ENCODE data around the gene PTPRN2. TPM values are rescaled to one million over a fixed set of nuclear protein-coding genes. Genes with fewer than 3 reads are reported as not detected.

The PTPRN2 gene
- total RNA-seq, 2 experiments from 2014 or later = 0.46 to 0.51 TPM

- H3K9me3 Mint-ChIP-seq (ENCODE audit: low read depth) = no peaks in the 10 kb centered on the region
- CTCF ChIA-PET = interaction anchor here (0.5 to 0.8 kb wide), 2 partner anchors 33 to 531 kb away, joined by 3 read pairs; partner anchors contain the start of gene VIPR2
- intact Hi-C loops (cut with DNase I, micrococcal nuclease) = loop anchor here in 1 of 2 experiments (1.0 kb wide), 1 partner anchor 43 kb away; no protein-coding TSS in a partner anchor
- no peak for DNase-seq
- peaks cover 19% of the 10 kb centered on the region for H3K36me3 Mint-ChIP-seq (ENCODE audit: low read depth)
- H3K4me1 Mint-ChIP-seq = peaks cover 19% of the 10 kb centered on the region
- ATAC-seq = peak; percentile 67
- POLR2A ChIA-PET = no interaction called here
- no peak overlapping the region for H3K4me3 Mint-ChIP-seq
- H3K27me3 Mint-ChIP-seq = no peaks in the 10 kb centered on the region
- H3K27ac Mint-ChIP-seq = no peak overlapping the region
Observed at GRCh38 chr7:158613481-158613880, 25.9 kb upstream of the PTPRN2 start.

- Mint-ChIP-seq H3K36me3 (ENCODE audit: low read depth) (peaks cover 19% of the 10 kb centered on the region), H3K4me1 (peaks cover 19% of the 10 kb centered on the region), H3K27ac (no peak overlapping the region), H3K4me3 (no peak overlapping the region), H3K27me3 (no peaks in the 10 kb centered on the region), H3K9me3 (ENCODE audit: low read depth) (no peaks in the 10 kb centered on the region)
- intact Hi-C loops (cut with DNase I, micrococcal nuclease) = no loop called here
- ATAC-seq = no peak
- CTCF ChIA-PET = no interaction called here
- no peak for DNase-seq
- POLR2A ChIA-PET = no interaction called here
Observed at GRCh38 chr7:158612546-158612945, 24.9 kb upstream of the PTPRN2 start.

- intact Hi-C loops (cut with DNase I, micrococcal nuclease) = no loop called here
- ATAC-seq = no peak
- H3K27ac Mint-ChIP-seq = no peak overlapping the region
- H3K9me3 Mint-ChIP-seq (ENCODE audit: low read depth) = no peaks in the 10 kb centered on the region
- POLR2A ChIA-PET = no interaction called here
- no peaks in the 10 kb centered on the region for H3K27me3 Mint-ChIP-seq
- CTCF ChIA-PET = interaction anchor here (0.6 kb wide), 1 partner anchor 172 kb away, joined by 3 read pairs; no protein-coding TSS in a partner anchor
- no peak overlapping the region for H3K4me3 Mint-ChIP-seq
- DNase-seq = peak; percentile 15
- H3K4me1 Mint-ChIP-seq = peaks cover 19% of the 10 kb centered on the region
- peaks cover 21% of the 10 kb centered on the region for H3K36me3 Mint-ChIP-seq (ENCODE audit: low read depth)
Observed at GRCh38 chr7:158611541-158611940, 23.9 kb upstream of the PTPRN2 start.

- CTCF ChIA-PET = no interaction called here
- no peak overlapping the region for H3K27ac Mint-ChIP-seq
- no peak overlapping the region for H3K4me3 Mint-ChIP-seq
- ATAC-seq (no peak), DNase-seq (no peak)
- H3K4me1 Mint-ChIP-seq = peaks cover 19% of the 10 kb centered on the region
- POLR2A ChIA-PET = no interaction called here
- intact Hi-C loops (cut with DNase I, micrococcal nuclease) = no loop called here
- H3K9me3 Mint-ChIP-seq (ENCODE audit: low read depth) = no peaks in the 10 kb centered on the region
- H3K36me3 Mint-ChIP-seq (ENCODE audit: low read depth) = peaks cover 20% of the 10 kb centered on the region
- no peaks in the 10 kb centered on the region for H3K27me3 Mint-ChIP-seq
Observed at GRCh38 chr7:158609313-158609974, 21.8 kb upstream of the PTPRN2 start.

GRCh38 chr7:158607563-158607962 is 19.9 kb upstream of the PTPRN2 start:
- intact Hi-C loops (cut with DNase I, micrococcal nuclease) = no loop called here
- peaks cover 13% of the 10 kb centered on the region for H3K36me3 Mint-ChIP-seq (ENCODE audit: low read depth)
- peaks cover 16% of the 10 kb centered on the region for H3K4me1 Mint-ChIP-seq
- ChIA-PET POLR2A (no interaction called here), CTCF (no interaction called here)
- no peaks in the 10 kb centered on the region for H3K27me3 Mint-ChIP-seq
- H3K9me3 Mint-ChIP-seq (ENCODE audit: low read depth) = no peaks in the 10 kb centered on the region
- no peak overlapping the region for H3K4me3 Mint-ChIP-seq
- no peak for ATAC-seq
- no peak for DNase-seq
- H3K27ac Mint-ChIP-seq = no peak overlapping the region

- ATAC-seq (no peak), DNase-seq (no peak)
- Mint-ChIP-seq H3K9me3 (ENCODE audit: low read depth) (no peaks in the 10 kb centered on the region), H3K27ac (no peak overlapping the region), H3K27me3 (no peaks in the 10 kb centered on the region), H3K4me1 (peaks cover 13% of the 10 kb centered on the region), H3K36me3 (ENCODE audit: low read depth) (peaks cover 10% of the 10 kb centered on the region), H3K4me3 (no peak overlapping the region)
- ChIA-PET POLR2A (no interaction called here), CTCF (no interaction called here)
- intact Hi-C loops (cut with DNase I, micrococcal nuclease) = no loop called here
Observed at GRCh38 chr7:158606671-158607424, 19.2 kb upstream of the PTPRN2 start.

GRCh38 chr7:158606129-158606528 is 18.5 kb upstream of the PTPRN2 start:
- intact Hi-C loops (cut with DNase I, micrococcal nuclease) = no loop called here
- CTCF ChIA-PET = no interaction called here
- ATAC-seq (no peak), DNase-seq (no peak)
- H3K36me3 Mint-ChIP-seq (ENCODE audit: low read depth) = peaks cover 10% of the 10 kb centered on the region
- POLR2A ChIA-PET = no interaction called here
- no peaks in the 10 kb centered on the region for H3K9me3 Mint-ChIP-seq (ENCODE audit: low read depth)
- H3K27ac Mint-ChIP-seq = no peak overlapping the region
- peaks cover 9% of the 10 kb centered on the region for H3K4me1 Mint-ChIP-seq
- H3K27me3 Mint-ChIP-seq = no peaks in the 10 kb centered on the region
- no peak overlapping the region for H3K4me3 Mint-ChIP-seq

GRCh38 chr7:158603773-158604755 is 16.4 kb upstream of the PTPRN2 start:
- Mint-ChIP-seq H3K36me3 (ENCODE audit: low read depth) (peaks cover 4% of the 10 kb centered on the region), H3K27ac (no peak overlapping the region), H3K4me3 (no peak overlapping the region), H3K4me1 (peaks cover 9% of the 10 kb centered on the region), H3K27me3 (no peaks in the 10 kb centered on the region), H3K9me3 (ENCODE audit: low read depth) (no peaks in the 10 kb centered on the region)
- ATAC-seq = peak; percentile 23
- ChIA-PET POLR2A (interaction anchor here (0.6 kb wide), 1 partner anchor 22 kb away, joined by 8 read pairs; no protein-coding TSS in a partner anchor), CTCF (no interaction called here)
- intact Hi-C loops (cut with DNase I, micrococcal nuclease) = no loop called here
- no peak for DNase-seq

GRCh38 chr7:158602905-158603772 is 15.5 kb upstream of the PTPRN2 start:
- Mint-ChIP-seq H3K27me3 (no peaks in the 10 kb centered on the region), H3K4me3 (no peak overlapping the region), H3K27ac (peak overlapping the region; percentile 25), H3K4me1 (peaks cover 9% of the 10 kb centered on the region), H3K9me3 (ENCODE audit: low read depth) (no peaks in the 10 kb centered on the region), H3K36me3 (ENCODE audit: low read depth) (peaks cover 4% of the 10 kb centered on the region)
- POLR2A ChIA-PET = interaction anchor here (0.7 kb wide), 1 partner anchor 34 kb away, joined by 4 read pairs; no protein-coding TSS in a partner anchor
- peak; percentile 58 for DNase-seq
- ATAC-seq = peak; percentile 84
- intact Hi-C loops (cut with DNase I, micrococcal nuclease) = no loop called here
- CTCF ChIA-PET = interaction anchor here (0.6 kb wide), 1 partner anchor 450 kb away, joined by 3 read pairs; no protein-coding TSS in a partner anchor

- no peaks in the 10 kb centered on the region for H3K9me3 Mint-ChIP-seq (ENCODE audit: low read depth)
- no peaks in the 10 kb centered on the region for H3K27me3 Mint-ChIP-seq
- ATAC-seq = no peak
- CTCF ChIA-PET = no interaction called here
- no peak for DNase-seq
- H3K4me1 Mint-ChIP-seq = peaks cover 9% of the 10 kb centered on the region
- intact Hi-C loops (cut with DNase I, micrococcal nuclease) = no loop called here
- no peak overlapping the region for H3K27ac Mint-ChIP-seq
- no peak overlapping the region for H3K4me3 Mint-ChIP-seq
- POLR2A ChIA-PET = interaction anchor here (0.7 kb wide), 1 partner anchor 36 kb away, joined by 4 read pairs; no protein-coding TSS in a partner anchor
- H3K36me3 Mint-ChIP-seq (ENCODE audit: low read depth) = peaks cover 4% of the 10 kb centered on the region
Observed at GRCh38 chr7:158602041-158602440, 14.4 kb upstream of the PTPRN2 start.
